ENCODE measurements around the gene PRSS27.
"Not testable (repeated sequence)": the region's sequence is repeated elsewhere in the genome, so short reads cannot be mapped to it uniquely, and the experiment has no call there.

Gene PRSS27

GRCh38 chr16:2707368-2708289 lies 12.4 kb downstream of the PRSS27 start:
- no peak for DNase-seq

- no peak for DNase-seq
Observed at GRCh38 chr16:2706611-2707311, 13.3 kb downstream of the PRSS27 start.

GRCh38 chr16:2706085-2706484 lies 13.9 kb downstream of the PRSS27 start:
- no peak for DNase-seq

DNA sequence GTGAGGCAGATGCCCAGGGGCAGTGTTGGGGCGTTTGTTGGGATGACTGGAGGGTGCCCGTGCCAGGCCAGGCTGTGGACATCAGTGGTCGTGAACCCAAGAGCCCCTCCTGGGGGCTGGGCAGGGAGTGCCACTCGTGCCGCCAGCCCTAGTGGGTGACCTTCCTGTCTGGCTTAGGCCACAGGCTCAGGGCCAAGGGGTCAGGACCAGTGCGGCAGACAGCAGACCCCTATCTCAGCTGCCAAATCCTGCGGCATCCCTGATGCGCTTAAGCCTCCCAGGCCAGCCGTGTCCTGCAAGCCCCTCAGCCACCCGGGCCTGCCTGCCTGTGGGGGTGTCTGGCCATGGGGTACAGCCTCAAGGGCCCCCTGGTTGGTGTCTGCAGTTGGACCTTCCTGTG lies 14.7 kb downstream of the PRSS27 start:
- DNase-seq, result no peak

- no peak for DNase-seq
Observed at GRCh38 chr16:2704983-2705275, 15.1 kb downstream of the PRSS27 start.

- no peak for DNase-seq
Observed at GRCh38 chr16:2704166-2704982, 15.7 kb downstream of the PRSS27 start.

DNA sequence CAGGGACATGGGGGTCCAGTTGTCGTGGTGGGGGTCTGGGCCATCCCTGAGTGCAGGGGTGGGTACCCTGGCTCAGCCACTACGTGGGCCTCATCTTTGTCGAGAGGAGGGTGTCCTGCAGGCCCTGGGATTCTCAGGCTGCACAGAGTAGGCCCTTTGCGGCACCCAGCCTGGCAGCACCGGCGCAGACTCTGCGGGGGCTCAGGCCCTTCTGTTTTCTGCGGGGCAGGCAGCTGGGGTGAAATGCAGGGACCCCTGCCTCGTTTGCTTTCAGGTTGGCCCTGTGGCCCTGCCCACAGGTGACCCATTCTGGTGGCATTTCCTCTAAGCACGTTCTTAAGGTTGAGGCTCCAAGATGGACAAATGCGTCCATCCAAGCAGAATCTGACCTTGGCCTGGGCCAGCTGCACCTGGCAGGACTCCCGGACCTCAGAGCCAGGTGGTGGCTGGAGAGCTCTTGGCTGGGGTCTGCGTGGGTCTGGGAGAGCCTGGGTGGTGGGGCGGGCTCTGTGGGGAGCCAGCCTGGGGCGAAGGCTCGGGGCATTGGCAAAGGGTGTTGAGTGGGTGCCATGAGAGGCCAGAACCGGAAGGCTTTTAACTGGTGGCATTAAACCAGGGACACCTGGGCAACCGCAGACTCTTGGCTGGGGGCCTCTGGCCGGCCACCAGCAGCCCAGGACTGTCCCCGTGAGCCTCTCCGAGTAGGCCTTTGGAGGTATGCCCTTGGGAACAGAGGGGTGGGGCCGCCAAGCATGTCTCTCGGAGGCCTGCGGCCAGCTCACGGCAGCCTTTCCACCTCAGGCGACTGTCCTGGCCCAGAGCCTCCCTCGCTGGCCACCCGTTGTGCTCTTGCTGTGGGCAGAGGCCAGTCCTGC lies 16.9 kb downstream of the PRSS27 start:
- DNase-seq, result no peak

- DNase-seq, result no peak
Observed at GRCh38 chr16:2702438-2702825, 17.6 kb downstream of the PRSS27 start.

- no peak for DNase-seq
Observed at GRCh38 chr16:2701713-2702437, 18.1 kb downstream of the PRSS27 start.

- no peak for DNase-seq
Observed at GRCh38 chr16:2701272-2701671, 18.8 kb downstream of the PRSS27 start.

DNA sequence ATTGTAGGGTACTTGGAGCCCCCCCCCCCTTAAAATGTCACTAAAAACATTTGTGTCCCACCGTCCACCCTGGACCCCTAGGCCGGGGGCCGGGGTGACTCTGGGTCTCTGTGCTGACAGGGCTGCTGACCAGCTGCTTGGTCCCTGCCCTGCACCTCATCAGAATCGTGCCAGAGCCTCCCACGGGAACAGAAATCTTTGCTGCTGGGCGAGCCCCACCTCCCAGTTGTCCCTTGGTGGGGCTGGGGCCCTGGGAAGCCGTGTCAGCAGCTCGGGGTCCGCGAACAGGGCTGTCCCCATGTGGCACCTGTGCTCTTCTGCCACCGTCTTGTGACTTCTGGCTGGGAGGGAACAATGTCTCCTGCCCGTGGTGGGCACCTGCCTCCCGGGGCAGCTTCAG lies 19.2 kb downstream of the PRSS27 start:
- no peak for DNase-seq

DNA sequence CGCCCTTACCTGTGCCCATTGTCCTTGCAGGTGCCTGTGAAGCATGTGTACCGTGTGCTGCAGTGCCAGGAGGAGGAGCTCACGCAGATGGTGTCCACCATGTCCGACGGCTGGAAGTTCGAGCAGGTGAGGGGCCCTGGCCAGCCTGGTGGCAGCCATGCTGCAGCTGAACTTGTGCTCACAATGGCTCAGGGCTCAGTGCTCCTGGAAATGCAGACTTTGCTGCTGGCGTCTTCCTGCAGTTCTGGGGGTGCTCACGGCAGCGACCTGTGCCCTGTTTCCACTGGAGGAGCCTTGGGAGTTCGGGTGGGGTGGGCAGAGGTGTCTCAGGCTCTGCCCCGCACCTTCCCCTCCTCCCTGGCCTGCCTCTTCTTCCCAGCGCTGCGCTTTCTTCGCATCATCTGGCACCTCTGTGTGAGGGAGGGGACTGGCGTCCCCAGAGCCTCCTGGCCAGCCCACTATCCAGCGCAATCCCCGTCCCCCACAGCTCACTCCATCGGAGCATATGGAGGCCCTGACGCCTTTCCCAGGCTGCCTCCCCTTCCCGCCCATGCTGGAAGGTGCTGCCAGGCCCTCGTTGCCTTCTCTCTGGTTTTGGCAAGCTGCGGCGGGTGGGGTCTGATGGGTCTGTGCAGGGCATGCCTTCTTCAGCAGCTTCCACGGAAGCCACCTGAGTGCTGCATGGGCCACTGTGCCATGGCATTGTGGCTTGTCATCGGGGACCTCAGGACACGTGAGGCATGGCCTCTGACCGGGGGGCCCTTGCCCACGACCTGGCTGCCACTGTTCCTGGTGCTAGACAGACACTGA lies 20.0 kb downstream of the PRSS27 start:
- DNase-seq, result no peak

DNA sequence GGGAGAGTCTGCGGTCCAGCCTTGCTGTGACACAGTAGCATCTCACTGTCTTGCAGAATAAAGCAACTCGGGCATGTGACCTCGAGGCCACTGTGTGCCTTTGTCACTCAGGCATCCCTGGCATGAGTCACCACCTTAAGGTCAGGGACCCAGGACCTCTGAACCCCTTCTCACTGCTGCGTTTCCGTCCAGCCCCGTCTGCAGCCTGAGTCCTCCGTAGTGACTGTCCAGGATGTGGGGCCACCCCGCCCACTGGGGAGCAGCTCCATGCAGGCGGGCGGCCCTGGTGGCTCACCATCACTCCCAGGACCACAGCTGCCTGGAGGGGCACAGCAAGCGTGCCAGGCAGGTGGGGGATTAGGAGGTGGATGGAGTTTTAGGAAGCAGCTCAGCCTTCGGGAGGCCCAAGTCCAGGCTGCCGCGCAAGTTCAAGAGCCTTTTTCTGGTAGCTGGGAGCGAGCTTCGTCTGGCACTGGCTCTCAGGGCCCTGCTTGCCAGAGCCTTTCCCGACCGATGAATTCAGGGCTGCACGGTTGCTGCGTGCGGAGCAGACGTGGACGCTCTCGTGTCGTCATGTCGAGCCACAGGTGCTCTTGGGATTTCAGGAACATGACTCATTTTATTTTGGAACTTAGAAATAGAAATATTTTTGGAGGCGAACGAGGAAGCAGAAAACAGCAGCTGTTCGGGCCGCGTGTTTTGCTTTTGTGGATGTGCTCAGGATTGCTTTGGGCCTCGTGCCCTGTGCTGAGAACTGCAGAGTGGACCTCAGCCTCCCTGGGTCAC lies 20.9 kb downstream of the PRSS27 start:
- no peak for DNase-seq

DNA sequence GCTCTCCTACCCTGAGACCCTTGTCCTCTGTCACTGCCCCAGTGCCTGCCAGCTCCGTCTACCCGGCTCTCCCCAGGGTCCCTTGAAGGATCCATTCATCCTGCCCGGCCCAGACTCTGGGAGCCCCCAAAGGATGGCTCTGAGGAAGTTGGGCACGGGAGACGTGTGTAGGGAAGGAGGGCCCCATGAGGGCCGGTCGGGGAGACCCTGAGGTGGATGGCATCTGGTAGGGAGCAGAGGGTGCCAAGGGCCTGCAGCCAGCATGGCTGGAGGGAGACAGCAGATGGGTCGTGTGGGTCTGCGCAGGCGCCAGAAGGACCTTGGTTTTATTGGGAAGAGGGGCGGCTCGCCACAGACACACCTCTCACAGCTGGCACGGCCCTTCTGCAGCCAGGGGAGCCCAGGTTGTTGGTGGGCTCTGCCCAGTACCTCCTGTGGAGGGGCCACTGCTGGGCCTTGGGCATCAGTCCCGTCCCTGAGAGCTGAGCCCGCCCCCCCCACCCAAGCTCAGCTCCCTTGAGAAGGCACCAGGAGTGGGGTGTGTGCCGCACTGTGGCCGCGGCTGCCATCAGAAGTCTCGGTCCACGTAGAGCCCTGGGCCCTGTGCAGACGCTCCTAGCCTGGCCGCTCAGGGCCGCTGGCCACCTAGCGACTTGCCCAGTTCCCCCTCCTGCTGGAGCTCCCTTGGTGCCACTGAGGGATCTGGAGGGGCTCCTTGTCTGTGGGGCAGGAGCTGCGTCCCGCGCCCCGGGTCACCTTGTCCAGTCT lies 21.7 kb downstream of the PRSS27 start:
- no peak for DNase-seq

GRCh38 chr16:2697401-2697948 lies 22.5 kb downstream of the PRSS27 start:
- no peak for DNase-seq

DNA sequence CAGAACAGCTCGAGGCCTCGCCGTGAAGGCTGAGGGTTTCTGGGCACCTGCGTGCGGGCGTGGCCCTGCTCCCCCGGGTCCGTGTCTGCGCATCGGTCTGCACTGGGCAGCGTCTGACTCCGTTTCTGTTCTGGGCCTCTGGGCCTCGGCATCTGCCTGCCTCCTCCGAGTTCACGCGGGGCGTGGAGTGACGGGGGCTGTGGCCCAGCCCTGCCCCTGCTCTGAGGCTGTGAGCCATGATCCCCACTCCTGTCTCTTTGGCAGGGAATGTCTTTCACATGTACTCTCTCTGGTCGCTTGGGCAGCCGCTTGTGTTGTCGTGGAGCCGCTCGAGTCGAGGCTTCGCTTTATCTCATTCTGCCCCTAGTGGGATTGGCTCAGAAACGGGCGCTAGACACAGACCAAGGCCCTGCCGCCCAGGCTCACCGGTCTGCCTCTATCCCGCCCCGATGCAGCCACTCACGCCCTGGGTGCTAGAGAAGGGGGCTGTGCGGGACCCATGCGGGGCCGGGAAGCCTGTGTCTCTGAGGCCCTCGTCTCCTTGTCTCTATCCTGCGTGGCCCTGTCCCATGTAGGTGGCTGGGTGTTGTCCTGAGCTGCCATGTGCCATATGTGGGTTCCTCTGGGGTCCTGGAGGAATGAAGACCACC lies 23.3 kb downstream of the PRSS27 start:
- DNase-seq, result not testable (repeated sequence)

DNA sequence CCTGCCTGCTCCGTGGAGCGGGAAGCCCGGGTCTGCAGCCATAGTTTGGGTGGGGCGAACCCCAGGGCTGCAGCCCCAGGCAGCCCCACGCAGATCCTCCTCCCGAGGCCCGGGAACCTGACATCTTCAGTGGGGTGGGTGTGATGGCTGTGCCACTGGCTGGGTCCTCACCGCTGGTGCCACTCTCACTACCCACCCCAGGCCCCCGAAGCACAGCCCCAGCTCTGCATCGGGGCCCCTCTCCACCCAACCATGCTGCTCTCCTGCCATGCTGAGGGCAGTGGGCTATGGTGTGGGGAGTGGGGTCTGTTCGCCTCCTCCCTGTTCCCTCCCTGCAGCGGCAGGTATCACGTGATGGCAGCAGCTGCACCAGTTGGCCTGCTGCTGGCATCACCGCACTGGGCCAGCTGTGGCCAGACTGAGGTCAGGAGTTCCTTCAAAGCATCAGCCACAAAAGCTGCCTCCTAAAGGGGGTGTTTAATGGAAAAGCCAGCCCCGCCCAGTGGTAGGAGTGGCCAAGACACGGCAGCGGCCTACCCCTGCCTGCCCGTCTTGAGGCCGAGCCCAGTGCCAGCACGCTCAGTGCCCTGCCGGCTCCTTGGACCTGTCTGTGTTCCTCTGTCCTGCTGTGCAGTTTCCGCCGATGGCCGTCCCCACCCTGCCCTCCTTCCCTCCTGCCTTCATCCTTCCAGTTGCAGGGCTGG lies 26.9 kb downstream of the PRSS27 start:
- DNase-seq, result no peak
